Left ventricle myocardium superior (tissue), 1 donor: Measurements from ENCODE around the gene FKBP9. TPM values are rescaled to one million over a fixed set of nuclear protein-coding genes. Genes with fewer than 3 reads are reported as not detected.
A peak's percentile ranks its signal among the peaks of the same experiment; 100 is the strongest.
"Not testable (repeated sequence)": the region's sequence is repeated elsewhere in the genome, so short reads cannot be mapped to it uniquely, and the experiment has no call there.

Experiments
- ATAC-seq: fragments of 200-7000 bp; cut with Tn5 transposase; one replicate; pipeline ENCODE4 v1.9.1; 2020; ENCODE audit warnings: mild to moderate bottlenecking, moderate library complexity
- DNase-seq: peaks from one replicate; pipeline ENCODE4 v3.0.0-alpha.2; 2020
- intact Hi-C: fragments of 100-400 bp; cut with micrococcal nuclease; formaldehyde crosslinking; loops from one replicate; pipeline ENCODE4 v1.11.0; 2022
- total RNA-seq: library from RNA; stranded (reverse); fragmentation: NEBNext Ultra II Directional; extraction: Animal tissue kit (Norgen Biotek cat#: 25700); gene quantifications from one replicate; pipeline ENCODE4 v1.2.1, GENCODE V29; 2021
- donor health status: DM: no; HTN: yes; CAD: no; lungs with severe emphysema.

Gene FKBP9
- total RNA-seq, 1 donor from 2014 or later: 143 TPM

DNA sequence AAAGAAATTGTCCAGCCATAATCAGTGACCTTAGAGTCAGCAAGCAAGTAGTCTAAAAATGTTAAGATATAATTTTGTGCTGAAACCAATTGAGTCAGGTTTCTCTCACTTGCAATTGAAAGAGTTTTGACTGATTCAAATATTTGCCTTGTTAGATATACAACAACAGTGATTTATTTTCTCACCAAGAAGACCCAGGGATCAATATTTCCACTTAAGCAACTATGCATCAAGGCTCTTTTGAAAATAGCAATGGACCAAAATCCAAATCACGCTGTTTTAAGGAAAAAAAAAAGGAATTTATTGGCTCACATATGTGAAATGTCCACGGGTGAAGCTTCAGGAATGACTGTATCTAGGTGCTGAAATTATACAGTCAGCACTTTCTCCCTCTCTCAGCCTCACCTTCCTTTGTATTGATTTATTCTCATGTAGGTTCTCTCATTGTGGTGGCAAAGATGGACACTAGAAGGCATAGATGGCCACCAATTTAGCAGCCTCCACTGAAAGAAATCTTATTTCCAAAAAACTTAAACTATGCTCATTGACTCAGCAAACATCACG lies 9.7 kb upstream of the FKBP9 start:
- DNase-seq (no peak), ATAC-seq (no peak)
- intact Hi-C loops: no loop called here

DNA sequence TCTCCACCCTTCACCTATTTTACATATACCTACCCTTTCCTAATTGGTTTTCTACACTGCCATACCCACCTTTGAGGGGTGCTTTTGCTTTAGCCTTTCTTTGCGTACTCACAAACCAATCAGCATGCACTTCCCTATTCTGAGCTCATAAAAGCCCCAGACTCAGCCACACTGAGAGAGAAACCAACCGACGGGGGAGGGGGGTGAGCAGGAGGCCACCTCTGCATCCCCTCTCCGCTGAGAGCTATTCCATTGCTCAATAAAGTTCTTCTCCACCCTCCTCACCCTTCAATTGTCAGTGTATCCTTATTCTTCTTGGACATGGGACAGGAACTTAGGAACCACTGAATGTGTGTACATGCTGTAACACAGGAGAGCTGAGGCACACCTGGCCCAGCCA lies 9.0 kb upstream of the FKBP9 start:
- intact Hi-C loops: no loop called here
- no peak for DNase-seq
- no peak for ATAC-seq

DNA sequence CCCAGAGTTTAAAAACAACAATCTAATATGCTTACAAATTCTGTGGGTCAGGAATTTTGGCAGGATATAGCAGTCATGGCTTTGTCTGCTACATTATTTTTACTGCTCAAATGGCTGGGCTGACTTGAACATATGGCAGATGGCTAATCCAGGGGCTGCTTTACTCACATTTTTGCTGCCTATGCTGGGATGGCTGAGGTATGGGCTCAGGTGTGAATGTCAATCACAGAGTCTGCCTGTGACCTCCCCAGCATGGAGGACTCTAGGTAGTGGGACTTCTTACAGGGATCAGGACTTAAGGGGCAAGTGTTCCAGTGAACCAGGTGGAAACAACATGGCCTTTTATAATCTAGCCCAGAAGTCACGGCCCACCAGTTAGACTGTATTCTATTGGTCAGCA lies 4.4 kb upstream of the FKBP9 start:
- ATAC-seq: no peak

DNA sequence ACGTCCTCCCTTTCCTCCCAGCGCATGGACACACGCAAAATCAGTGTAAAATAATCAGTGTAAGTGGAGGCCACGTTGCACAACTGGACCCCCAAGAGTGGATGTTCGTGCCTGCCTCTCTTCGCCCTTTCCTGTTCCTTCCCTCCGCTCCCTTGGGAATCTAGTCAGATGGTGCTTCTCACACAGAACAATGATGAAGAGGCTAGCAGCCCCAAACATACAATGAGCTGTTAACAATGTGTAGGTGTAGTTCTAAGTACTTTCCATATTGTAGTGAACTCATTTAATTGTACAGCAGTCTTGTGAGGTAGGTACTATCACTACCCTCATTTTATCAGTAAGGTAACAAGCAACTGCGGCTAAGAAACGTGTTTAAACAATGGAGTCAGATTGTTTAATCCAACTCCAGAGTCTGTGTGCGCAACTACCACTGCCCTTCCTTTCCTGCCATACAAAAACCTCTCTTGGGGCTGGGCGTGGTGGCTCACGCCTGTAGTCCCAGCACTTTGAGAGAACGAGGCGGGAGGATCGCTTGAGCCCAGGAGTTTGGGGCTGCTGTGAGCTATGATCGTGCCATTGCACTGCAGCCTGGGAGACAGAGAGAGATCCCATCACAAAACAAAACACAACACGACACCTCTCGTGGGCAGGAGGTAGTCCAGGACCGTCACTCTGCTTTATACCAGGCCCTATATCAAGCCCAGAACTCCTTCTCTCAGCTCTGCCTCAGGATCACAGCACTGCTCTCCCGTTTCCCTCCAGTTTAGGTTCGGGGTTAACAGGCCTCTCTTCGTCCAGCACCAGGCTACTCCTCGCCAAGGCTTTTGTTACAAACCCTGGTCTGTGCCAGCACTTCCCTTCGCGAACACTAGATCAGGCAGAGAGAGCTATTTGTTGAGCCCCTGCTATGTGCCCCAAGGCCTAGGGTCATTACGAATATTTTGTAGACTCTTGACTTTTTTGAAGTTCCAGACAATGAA lies 1.1 kb downstream of the FKBP9 start:
- intact Hi-C loops: no loop called here
- peak; percentile 42 for ATAC-seq
- DNase-seq: peak; percentile 66

More for the DNA sequence above, 4.4 kb upstream of the FKBP9 start:
- intact Hi-C loops: no loop called here
- DNase-seq: no peak

DNA sequence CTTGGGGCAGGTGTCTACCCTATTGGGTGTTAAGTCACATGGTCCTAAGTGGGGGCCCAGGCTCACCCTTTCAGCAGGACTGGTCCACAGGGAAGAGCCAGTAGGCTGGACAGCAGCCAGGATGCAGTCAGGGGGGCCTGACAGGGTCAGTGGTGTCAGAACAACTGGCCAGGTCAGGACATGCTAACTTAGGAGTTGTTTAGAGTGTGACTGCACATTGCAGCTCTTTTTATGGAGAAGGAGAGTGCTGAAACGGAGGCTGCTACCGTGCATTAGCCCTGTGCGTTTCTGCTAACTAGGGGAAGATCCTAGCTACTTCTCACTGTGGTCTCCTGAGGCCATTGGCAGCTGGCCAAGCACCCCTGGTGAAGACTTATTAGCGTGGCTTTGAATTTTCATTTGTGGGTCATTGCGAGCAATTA lies 6.7 kb downstream of the FKBP9 start:
- DNase-seq (peak; percentile 65), ATAC-seq (peak; percentile 83)
- intact Hi-C loops: not testable (repeated sequence)

DNA sequence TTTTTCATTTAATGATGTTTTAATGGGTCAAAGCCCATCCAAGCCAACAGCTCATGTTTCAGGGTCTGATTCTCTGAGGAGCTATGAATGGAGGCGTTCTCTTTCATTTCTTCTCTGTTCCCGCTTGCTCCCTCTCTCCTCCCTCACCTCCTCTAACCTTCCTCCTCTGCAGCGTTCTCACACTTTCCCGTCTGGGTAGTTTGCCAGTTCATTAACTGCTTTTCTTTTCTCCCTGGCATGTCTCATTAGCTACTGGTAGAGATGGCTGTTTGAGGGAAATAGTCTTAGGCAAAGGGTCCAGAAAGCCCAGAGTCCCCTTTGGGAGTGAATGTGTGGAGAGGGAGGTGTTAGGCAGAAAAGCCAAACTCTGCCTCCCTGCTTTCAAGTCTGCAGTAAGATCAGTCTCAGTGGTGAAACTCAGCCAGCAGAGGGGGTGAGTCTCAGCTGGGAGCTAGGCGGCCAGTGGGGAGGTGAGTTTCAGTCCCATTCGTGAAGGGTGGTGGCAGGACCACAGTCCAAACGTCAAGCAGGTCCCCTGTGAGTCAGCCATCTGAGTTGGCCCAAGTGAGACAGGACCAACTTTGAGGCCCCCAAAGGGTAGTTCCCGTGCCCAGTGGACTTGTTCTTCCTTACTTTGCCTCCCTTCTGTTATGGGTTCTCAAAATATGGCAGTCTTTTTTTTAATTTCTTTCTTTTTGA lies 7.4 kb downstream of the FKBP9 start:
- intact Hi-C loops, DNase-seq: not testable (repeated sequence)
- peak; percentile 81 for ATAC-seq

DNA sequence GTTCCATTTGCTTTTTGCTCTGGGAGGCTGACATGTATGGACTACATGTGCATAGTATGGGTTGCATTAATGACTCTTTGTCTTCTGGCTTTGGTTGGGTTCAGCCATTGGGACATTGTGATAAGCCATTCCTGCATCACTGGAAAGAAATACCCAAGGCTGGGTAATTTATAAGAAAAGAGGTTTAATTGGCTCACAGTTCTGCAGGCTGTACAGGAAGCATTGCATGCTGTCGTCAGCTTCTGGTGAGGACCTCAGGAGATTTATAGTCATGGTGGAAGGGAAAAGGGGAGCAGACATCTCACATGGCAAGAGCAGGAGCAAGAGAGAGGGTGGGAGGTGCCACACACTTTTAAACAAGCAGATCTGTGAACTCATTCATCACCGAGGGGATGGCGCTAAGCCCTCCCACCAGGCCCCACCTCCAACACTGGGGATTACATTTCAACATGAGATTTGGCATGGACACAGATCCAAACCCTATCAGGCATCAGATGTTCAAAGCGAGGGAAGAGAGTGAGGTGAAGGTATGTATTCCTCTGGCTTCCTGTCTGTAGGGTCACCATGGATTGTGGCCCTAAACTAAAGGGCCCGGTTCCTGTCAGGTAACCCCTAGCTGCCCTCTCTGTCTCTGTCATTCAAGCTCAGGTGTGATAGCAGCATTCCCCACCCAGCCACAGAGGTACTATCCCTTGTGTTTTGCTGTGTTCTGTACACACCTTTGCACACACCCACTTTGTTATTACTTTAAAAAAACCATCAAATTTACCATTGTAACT lies 9.4 kb downstream of the FKBP9 start:
- intact Hi-C loops, ATAC-seq, DNase-seq: not testable (repeated sequence)

DNA sequence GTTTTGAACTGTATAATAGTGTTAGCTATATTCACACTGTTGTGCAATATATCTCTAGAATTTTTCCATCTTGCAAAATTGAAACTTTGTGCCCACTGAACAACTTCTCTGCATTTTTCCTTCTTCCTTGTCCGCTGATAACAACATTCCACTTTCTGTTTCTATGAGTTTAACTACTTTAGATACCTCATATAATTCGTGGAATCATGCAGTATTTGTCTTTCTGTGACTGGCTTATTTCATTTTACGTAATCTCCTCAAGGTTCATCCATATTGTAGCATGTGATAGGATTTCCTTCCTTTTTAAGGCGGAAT lies 10.0 kb downstream of the FKBP9 start:
- intact Hi-C loops, ATAC-seq, DNase-seq: not testable (repeated sequence)

DNA sequence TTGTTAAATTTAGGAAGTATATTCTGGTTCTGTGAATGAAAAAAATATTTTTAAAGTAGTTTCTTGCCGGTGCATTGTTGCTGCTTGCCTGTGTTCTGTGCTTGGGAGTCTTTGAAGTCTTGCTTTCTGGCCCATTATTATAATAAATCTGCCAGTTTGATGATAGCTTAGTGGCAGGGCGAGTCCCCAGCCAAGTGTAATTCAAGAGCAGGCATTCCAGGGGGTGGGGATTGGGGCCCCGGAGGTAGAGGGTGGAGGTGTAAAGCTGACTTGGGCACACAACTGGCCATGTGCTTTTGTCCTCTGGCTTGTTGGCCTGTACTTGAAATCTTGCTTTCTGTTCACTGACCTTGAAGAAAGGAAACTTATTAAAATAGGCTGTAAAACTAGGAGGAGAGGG lies 14.7 kb downstream of the FKBP9 start:
- intact Hi-C loops, DNase-seq: not testable (repeated sequence)
- peak; percentile 90 for ATAC-seq

DNA sequence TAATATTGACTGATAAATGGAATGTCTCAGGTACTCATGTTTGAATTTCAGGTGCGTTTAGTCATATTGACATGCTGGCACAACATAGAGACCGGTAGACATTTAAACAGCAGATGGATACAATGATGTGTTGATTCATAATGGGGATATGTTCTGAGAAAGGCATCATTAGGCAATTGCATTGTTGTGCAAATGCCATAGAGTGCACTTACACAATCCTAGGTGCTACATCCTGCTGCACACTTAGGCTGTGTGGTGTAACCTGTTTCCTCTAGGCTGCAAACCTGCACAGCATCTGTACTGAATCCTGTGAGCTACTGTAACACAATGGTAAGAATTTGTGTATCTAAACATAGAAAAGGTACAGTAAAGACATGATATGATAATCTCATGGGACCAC lies 19.9 kb downstream of the FKBP9 start:
- intact Hi-C loops, ATAC-seq: not testable (repeated sequence)

DNA sequence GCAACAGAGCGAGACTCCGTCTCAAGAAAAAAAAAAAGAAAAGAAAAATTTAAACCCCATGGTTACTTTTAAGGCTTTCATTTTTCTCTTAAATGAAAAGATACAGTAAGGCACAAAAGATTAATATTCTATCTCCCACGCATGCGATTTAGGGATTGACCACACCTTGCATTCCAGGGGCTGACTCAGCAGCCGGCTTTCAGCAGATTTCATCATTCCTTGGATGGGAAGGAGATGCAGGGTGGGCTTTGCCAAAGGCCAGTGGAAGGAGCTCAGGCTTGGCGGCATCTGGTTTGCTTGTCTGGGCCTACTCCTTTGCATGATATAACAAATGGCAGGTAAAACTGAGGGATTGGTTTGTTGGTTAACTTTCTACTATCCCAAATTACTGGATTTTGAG lies 22.0 kb downstream of the FKBP9 start:
- ATAC-seq (peak; percentile 22), DNase-seq (peak; percentile 32)
- intact Hi-C loops: not testable (repeated sequence)

More for the DNA sequence above, 19.9 kb downstream of the FKBP9 start:
- DNase-seq: not testable (repeated sequence)

DNA sequence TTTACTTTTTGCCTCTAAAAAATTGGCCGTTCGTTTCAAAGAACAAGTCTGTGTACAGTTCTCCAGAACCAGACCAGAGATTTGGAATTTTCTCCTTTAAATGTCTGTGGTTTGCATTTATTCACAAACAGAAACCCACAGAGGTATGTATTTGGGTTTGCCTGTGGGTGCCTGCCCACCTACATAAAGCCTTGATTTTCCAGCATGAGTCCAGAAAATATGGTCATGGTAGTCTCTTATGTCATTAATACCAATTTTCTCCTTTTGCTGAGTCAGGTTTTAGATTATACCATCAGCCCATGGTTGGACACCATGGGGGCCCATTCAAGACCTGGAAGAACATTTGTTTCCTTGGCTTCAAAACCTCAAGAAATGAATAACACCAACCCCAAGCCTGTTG lies 22.7 kb downstream of the FKBP9 start:
- DNase-seq, intact Hi-C loops, ATAC-seq: not testable (repeated sequence)

DNA sequence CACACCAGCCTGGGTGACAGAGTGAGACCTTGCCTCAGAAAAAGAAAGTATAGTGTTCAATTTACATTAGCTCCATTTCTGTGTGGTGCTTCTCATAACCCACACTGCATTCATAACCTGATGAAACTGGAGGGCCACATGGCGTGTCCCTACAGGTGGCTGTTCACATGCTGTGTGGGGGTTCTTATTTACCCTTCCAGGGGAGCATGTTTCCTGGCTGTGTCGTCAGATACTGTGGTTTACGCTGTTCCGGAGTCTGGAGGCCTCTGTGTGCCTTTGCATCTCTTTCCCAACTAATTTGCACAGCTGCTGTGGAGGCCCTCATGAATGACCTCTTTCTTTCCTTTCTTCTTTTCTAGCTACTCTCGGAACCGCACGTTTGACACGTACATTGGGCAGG lies 30.9 kb downstream of the FKBP9 start:
- intact Hi-C loops, ATAC-seq, DNase-seq: not testable (repeated sequence)

DNA sequence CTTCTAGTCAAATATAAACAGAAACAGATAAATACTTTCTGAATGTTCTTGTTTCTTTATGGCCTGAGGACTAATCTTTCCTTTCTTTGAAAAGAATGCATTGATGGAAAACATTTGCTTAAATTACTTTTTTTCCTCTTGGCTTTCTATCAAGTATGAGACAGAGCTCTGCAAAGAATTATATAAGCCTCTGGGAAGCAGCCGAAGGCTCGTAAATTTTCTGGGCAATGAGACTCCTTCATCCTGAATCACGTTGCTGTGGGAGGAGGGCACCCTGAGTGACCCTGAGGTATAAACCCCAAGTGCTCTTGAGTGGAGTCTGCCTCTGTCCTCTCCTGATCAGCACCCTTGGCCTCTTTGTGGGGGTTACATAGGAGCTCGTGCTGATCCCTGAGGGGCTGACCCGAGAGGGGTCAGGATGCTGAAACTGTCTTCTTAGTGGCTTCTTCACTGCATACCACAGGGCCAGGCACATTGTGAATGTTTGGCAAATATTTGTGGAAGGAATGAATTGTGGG lies 33.9 kb downstream of the FKBP9 start:
- DNase-seq, ATAC-seq, intact Hi-C loops: not testable (repeated sequence)

DNA sequence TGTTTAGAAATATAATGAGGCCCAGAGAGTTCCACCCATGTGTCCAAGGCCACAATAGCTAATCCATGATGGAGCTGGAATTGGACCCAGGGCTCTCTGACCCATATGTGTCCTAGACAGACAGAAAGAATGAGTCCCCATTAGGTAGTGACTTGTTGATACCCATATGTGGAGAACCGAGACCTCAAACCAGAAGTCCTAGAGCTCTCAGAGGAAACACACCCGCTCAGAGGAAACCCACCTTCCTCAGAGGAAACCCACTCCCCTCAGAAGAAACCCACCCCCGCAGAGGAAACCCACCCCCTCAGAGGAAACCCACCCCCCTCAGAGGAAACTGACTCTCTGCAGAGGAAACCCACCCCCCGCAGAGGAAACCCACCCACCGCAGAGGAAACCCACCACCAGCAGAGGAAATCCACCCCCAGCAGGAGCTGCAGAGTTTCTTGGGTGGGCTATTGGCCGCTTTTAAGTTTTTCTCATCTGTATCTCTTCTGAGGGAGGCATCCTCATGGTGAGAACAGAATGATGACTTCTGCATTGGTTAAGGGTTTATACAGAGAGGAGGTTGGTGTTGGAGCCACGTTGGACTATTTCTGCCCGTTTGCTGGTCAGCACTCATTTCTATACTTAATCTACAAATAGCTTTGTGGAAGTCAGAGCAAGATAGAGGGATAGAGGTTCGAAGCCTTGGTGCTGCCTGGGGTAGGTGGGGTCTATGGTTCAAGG lies 34.9 kb downstream of the FKBP9 start:
- DNase-seq, ATAC-seq: not testable (repeated sequence)

DNA sequence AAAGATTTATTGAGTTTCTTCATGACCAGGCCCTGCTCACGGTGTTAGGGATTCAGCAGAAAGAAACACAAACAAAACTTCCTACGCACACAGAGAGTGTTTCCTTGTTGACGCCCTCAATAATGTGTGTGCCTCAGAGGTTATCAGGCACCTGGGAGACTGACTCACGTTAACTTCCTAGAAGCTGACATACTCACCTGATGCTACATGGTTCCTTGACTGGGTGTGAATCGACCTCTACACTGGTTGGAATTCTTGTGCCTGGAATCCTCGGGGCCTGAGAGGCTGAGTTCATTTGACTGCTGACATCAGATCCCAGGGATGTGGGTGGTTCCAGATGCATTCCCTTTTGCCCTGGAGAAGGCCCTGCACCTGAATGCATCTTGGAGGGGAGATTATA lies 35.5 kb downstream of the FKBP9 start:
- ATAC-seq, intact Hi-C loops, DNase-seq: not testable (repeated sequence)

More for the DNA sequence above, 34.9 kb downstream of the FKBP9 start:
- intact Hi-C loops: not testable (repeated sequence)

DNA sequence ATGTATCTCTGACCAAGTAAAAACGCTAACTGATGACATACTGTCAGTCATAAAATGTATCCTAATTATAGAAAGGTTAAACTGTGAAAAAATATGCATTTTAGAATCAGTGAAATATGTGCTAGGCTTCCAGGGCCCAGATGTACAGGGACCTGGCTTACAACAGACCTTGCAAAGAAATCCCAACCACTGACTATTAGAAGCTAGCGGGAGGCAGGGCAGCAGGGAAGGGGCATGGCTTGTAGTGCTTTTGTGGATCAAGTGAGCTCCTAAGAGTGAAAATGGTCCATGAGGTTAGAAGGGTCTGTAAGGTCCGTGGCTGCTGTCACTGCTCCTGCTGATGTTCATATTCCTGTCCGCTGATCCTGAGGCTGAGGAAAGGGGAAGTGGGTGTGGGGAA lies 40.7 kb downstream of the FKBP9 start:
- intact Hi-C loops, DNase-seq, ATAC-seq: not testable (repeated sequence)
